Stomach (tissue), 9 donors: ENCODE measurements around the gene NEIL1. TPM values are rescaled to one million over a fixed set of nuclear protein-coding genes. Genes with fewer than 3 reads are reported as not detected.

ENCODE experiments used
- DNase-seq, 2 donors: peaks; one replicate each; pipeline versions ENCODE4 v3.0.0 to v3.0.0-alpha.2; 2013 to 2019
- H3K27ac ChIP-seq, 5 donors: fragments of 200-600 bp in 4 of 5; sonication (generic) in 4 of 5; one replicate each; pipeline ENCODE4 v1.5.1; 2013 to 2019; ENCODE audit warnings: mild to moderate bottlenecking in 1 of 5, moderate library complexity in 1 of 5
- H3K27me3 ChIP-seq, 3 donors: fragments of 200-600 bp; sonication (generic); one replicate each; pipeline ENCODE4 v1.5.1; 2017 to 2019; ENCODE audit warnings: mixed run types in 1 of 3
- H3K36me3 ChIP-seq, 4 donors: fragments of 200-600 bp; sonication (generic); 1 replicate in 3 of 4; 2 replicates in 1 of 4; pipeline ENCODE4 v1.5.1; 2016 to 2019
- H3K4me1 ChIP-seq, 4 donors: fragments of 200-600 bp; sonication (generic); one replicate each; pipeline ENCODE4 v1.5.1; 2016 to 2019
- H3K4me3 ChIP-seq, 4 donors: fragments of 200-600 bp; sonication (generic) in 3 of 4; one replicate each; pipeline ENCODE4 v1.5.1; 2016 to 2019; ENCODE audit warnings: mild to moderate bottlenecking in 1 of 4
- H3K9me3 ChIP-seq, 4 donors: fragments of 200-600 bp; sonication (generic); one replicate each; pipeline ENCODE4 v1.5.1; 2016 to 2019
- EP300 ChIP-seq: sonication (generic); formaldehyde crosslinking; IDR thresholded peaks from one replicate; pipeline ENCODE4 v1.6.1; 2017; ENCODE audit warnings: antibody characterized with exemption
- POLR2A ChIP-seq, 4 donors: fragments of 450-650 bp; IDR thresholded peaks; one replicate each; pipeline ENCODE4 v1.6.1; 2016; ENCODE audit warnings: antibody characterized with exemption in 4 of 4, control low read depth in 2 of 4, mild to moderate bottlenecking in 1 of 4, moderate library complexity in 1 of 4
- POLR2AphosphoS5 ChIP-seq, 3 donors: sonication (generic); formaldehyde crosslinking; IDR thresholded peaks; one replicate each; pipeline ENCODE4 v1.6.1; 2016; ENCODE audit warnings: antibody characterized with exemption in 3 of 3
- WGBS, 5 donors: extraction: QIAGEN DNeasy Blood & Tissue Kit in 3 of 5; methylation state at CpG; one replicate each; pipeline versions ENCODE4 v1.1.5 to v1.1.7; 2013 to 2018; 5-methylcytosine and 5-hydroxymethylcytosine counted together
- intact Hi-C: fragments of 100-400 bp; cut with DNase I; formaldehyde crosslinking; loops from one replicate; pipeline ENCODE4 v1.15.1; 2023; ENCODE audit warnings: low total_unique reads
- polyA plus RNA-seq, 3 donors: library from polyadenylated mRNA; stranded (reverse); fragments of 200-250 nt; gene quantifications; one replicate each; pipeline ENCODE4 v1.2.3, GENCODE V29; 2013
- total RNA-seq, 5 donors: library from RNA; depleted of rRNA; stranded (reverse); fragments of >200 nt; gene quantifications; one replicate each; pipeline versions ENCODE4 v1.1.0 to v1.2.3, GENCODE V29; 2014 to 2016
- TF ChIP-seq, protein P1 (sequence below), 7 experiments: fragments of 450-650 bp in 4 of 7; fragments of 200-600 bp in 3 of 7; sonication (generic) in 3 of 7; IDR thresholded peaks; one replicate each; pipeline ENCODE4 v1.5.1; 2016 to 2019; ENCODE audit warnings: antibody characterized with exemption in 7 of 7, control low read depth in 2 of 7, mild to moderate bottlenecking in 1 of 7
- donor health status: healthy with polysubstance abuse.
- donor health status: Bipolar disorder and iron deficiency.
- donor health status: healthy.

The NEIL1 gene
- total and polyA plus RNA-seq, 8 donors: 18.2 to 793 (median 35.1) TPM

DNA sequence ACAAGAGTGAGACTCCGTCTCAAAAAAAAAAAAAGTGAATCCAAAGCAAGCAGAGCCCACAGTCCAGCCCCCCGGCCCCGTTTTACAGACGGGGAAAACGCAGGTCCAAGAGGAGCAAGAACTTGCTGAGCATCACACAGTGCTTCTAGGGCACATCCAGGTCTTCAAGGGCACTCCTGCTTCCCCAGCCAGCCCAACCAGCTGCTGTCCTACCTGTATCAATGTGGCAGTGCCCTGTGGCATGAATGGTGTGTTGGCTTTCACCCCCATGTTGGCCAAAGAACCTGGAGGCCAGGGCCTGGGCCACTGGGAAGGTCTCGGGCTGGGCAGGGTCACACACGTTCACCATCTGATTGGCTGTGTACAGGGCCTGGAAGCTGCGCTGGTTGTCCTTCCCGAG, 16.9 kb downstream of the NEIL1 start:
- H3K36me3 ChIP-seq: peaks cover 55 to 86% (median 85%) of the 10 kb centered on the region in 4 donors
- intact Hi-C loops: no loop called here
- no peak for TF ChIP-seq EP300
- no peak for TF ChIP-seq POLR2AphosphoS5 (IDR thresholded peaks at IDR 0.05)
- no peak for TF ChIP-seq POLR2A (IDR thresholded peaks at IDR 0.05)
- TF ChIP-seq, protein P1, sequence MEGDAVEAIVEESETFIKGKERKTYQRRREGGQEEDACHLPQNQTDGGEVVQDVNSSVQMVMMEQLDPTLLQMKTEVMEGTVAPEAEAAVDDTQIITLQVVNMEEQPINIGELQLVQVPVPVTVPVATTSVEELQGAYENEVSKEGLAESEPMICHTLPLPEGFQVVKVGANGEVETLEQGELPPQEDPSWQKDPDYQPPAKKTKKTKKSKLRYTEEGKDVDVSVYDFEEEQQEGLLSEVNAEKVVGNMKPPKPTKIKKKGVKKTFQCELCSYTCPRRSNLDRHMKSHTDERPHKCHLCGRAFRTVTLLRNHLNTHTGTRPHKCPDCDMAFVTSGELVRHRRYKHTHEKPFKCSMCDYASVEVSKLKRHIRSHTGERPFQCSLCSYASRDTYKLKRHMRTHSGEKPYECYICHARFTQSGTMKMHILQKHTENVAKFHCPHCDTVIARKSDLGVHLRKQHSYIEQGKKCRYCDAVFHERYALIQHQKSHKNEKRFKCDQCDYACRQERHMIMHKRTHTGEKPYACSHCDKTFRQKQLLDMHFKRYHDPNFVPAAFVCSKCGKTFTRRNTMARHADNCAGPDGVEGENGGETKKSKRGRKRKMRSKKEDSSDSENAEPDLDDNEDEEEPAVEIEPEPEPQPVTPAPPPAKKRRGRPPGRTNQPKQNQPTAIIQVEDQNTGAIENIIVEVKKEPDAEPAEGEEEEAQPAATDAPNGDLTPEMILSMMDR (IDR thresholded peaks at IDR 0.05): no peak
- no peak overlapping the region for H3K27ac ChIP-seq
- H3K4me1 ChIP-seq: peaks cover 7 to 16% (median 15%) of the 10 kb centered on the region in 4 donors
- 85 to 94% (median 92%) methylated on average over 9 of the region's 9 CpGs for WGBS, 5 donors
- no peaks in the 10 kb centered on the region for H3K27me3 ChIP-seq
- H3K4me3 ChIP-seq: no peak overlapping the region
- H3K9me3 ChIP-seq: no peaks in the 10 kb centered on the region
- no peak for DNase-seq

DNA sequence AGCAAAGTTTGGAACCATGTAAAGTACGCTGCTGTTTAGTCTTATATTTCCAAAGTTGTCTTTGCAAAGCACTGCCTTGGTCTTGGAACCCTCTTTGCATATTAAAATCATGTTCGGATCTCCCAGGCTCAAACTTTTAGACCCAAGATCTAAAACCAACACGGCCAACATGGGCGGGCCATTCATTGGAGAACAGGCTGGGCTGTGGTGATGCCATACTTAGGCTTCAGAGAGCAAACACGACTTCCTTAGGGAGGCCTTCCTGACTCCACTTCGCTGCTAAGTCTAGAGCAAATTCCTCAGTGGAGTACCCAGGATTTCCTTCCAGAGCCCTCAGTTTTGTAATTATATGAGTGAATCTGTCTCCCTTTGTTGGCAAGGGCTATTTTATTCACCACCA, 18.0 kb downstream of the NEIL1 start:
- intact Hi-C loops: no loop called here
- Histone ChIP-seq H3K9me3 (no peaks in the 10 kb centered on the region), H3K27me3 (no peaks in the 10 kb centered on the region), H3K27ac (no peak overlapping the region), H3K4me1 (peaks cover 18 to 27% (median 26%) of the 10 kb centered on the region in 4 donors), H3K36me3 (peaks cover 44 to 78% (median 74%) of the 10 kb centered on the region in 4 donors), H3K4me3 (no peak overlapping the region)
- WGBS, 5 donors: 87 to 96% (median 93%) methylated on average over 6 of the region's 6 CpGs
- DNase-seq: no peak
- TF ChIP-seq, protein P1 (IDR thresholded peaks at IDR 0.05): no peak
- TF ChIP-seq POLR2A (IDR thresholded peaks at IDR 0.05) (no peak), EP300 (no peak), POLR2AphosphoS5 (IDR thresholded peaks at IDR 0.05) (no peak)

DNA sequence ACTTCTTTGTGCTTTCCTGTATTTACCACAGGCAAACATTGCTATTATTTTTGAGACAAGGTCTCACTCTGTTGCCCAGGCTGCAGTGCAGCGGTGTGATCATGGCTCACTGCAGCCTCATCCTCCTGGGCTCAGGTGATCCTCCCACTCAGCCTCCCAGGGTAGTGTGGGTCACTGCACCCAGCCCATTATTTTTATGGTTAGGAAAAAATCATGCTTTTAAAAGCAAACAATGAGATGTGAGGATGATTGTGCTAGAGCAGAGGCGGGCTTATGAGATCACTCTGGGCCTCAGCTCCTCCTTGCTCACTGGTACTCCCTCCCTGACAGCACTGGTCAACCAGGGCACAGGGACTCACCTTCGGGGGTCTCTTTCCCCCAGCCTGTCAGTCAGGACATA, 19.3 kb downstream of the NEIL1 start:
- Histone ChIP-seq H3K27ac (no peak overlapping the region), H3K27me3 (no peaks in the 10 kb centered on the region), H3K36me3 (peaks cover 38 to 78% (median 67%) of the 10 kb centered on the region in 4 donors), H3K4me1 (peaks cover 19 to 30% (median 26%) of the 10 kb centered on the region in 4 donors), H3K9me3 (no peaks in the 10 kb centered on the region), H3K4me3 (no peak overlapping the region)
- no peak for TF ChIP-seq EP300
- 94 to 95% (median 95%) methylated on average over 3 of the region's 3 CpGs for WGBS, 5 donors
- no peak for DNase-seq
- intact Hi-C loops: no loop called here

DNA sequence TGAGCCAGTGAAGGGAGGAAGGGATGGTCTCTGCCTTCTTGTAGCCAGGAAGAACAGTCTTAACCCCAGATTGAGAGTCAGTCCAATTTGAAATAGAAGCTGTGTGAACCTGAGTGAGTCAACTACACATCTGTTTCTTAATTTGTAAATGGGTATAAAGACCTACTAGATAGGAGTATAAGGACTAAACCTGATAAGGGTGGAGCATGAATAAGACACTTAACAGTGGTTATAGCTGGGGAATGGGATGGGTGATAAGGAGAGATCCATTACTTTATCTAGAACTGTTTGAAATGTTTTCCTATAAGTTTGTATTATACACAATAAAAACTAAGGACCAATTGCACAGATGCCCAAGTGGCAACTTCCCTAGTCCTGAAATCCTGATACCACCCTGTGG, 20.2 kb downstream of the NEIL1 start:
- H3K4me3 ChIP-seq: no peak overlapping the region

More for the DNA sequence above, 20.2 kb downstream of the NEIL1 start:
- TF ChIP-seq POLR2AphosphoS5 (IDR thresholded peaks at IDR 0.05) (no peak), POLR2A (IDR thresholded peaks at IDR 0.05) (no peak), EP300 (no peak)
- TF ChIP-seq, protein P1 (IDR thresholded peaks at IDR 0.05): no peak
- peaks cover 19 to 30% (median 26%) of the 10 kb centered on the region in 4 donors for H3K4me1 ChIP-seq
- H3K27me3 ChIP-seq: no peaks in the 10 kb centered on the region
- intact Hi-C loops: no loop called here
- no peaks in the 10 kb centered on the region for H3K9me3 ChIP-seq
- H3K36me3 ChIP-seq: peaks cover 39 to 78% (median 67%) of the 10 kb centered on the region in 4 donors
- DNase-seq: no peak
- peak overlapping the region in 4 of 5 donors; percentile 99 to 100 (median 100) for H3K27ac ChIP-seq
